Amniotic stem cell (primary cell): ENCODE data around the gene CFAP157.
"Not testable (repeated sequence)": the region's sequence is repeated elsewhere in the genome, so short reads cannot be mapped to it uniquely, and the experiment has no call there.

Experiments used
- DNase-seq: peaks from one replicate; lab custom pipeline; 2025; lab: John Stamatoyannopoulos, UW

Gene CFAP157

DNA sequence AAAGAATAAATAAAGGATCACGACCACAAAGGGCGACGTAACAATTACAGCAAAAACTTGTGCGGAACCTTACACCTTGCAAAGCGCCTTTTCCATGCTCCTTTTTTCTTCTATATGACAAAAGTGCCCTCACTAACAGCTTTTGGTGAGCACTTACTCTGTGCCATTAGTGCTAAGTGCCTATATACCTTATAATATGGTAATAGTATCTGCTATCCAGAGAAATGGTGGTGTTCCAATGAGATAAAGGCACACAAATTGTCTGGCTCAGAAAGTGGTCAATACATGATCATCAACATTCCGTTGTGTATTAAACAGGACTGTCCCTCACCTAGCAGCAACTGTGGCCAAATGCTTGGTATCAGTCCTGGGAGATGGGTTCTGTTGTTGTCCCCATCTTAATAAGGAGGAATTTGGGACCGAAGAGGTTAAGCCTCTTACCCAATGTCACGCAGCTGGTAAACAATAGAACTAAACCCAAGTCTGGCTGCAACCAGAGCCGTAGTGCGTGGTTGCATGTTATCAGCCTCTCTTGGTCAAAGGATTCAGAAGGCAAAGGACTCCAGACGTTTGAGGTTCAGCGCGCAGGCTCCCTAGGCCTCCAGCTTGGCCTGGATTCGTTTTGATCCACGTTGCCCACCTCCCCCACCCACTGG is 28.9 kb downstream of the CFAP157 start:
- no peak for DNase-seq

DNA sequence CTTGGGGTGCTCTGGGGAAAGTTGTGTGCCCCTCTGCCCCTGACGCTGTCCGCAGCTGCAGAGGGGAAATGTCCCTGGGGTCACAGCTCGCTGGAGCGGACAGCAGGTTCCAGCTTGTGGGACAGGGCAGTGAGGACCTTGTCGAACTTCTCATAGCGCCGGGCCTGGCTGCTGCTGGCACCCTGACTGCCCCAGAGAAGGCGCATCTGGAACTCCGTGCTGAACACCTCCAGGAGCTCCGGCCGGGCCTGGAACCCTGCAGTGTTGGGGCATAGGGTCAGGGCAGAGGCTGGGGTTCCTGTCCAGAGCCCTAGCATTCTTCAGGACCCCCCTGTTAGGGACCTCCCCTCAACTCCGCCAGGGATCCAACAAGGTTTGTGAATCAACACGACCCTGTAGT is 31.9 kb downstream of the CFAP157 start:
- DNase-seq, result no peak

DNA sequence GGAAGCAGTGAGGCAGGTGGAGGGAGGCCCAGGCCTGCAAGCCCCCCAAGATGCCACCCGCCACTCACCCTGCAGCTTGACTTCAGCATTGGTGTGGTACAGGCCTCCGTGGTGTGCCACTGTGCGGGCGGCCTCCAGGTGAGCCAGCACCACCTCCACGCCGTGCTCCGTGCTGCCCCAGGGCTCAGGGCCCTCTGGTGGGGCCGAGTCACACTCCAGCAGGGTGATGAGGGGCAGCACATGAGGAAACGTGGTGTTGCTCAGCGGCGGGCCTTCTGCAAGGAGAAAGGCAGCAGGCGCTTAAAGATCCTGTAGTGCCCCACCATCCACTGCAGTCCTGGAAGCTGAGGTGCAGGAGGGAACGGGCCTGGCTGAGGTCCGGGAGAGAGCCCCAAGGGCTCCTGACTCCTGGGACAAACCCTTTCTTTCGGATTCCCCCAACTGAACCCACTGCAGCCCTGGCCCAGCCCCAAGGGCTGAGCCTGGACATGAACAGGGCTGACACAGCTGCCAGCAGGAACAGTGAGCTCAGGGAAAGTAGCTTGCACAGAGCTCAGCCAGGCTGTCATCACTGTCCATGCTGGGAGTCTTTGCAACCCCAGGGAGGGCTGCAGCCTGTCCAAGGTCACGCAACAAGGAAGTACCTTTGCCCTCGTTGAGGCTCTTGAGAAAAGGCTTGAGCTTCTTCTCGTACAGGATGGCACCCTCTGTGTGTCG is 33.0 kb downstream of the CFAP157 start:
- DNase-seq, result no peak

- DNase-seq, result no peak
These were observed 35.1 kb downstream of the CFAP157 start for GRCh38 chr9:127741831-127742434.

DNA sequence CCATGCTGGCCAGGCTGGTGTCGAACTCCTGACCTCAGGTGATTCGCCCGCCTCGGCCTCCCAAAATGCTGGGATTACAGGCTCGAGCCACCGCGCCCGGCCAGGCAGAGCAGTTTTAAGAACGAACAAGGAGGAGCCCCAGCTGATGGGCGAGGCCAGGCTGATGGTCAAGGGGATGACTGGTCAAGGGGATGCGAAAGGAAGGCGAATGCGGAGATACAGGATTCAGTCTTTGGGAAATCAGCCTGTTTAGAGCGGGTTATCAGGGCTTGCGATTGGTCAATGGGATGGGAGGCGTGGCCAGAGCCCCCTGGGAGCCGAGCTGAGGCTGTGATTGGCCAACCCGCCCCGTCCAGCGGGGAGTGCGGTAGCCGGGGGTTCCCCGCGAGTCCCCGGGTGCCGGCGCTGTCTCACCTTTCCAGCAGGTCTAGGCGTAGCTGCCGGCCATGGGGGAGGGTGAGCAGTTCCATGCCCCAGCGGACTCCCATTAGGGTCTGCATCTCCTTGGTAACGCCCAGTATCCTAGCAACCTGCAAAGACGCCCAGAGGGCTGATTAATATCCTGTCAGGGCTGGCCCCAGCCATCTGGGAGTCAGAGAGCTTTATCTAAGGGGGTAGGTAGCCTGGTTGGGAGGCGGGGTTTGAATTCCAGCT is 35.8 kb downstream of the CFAP157 start:
- no peak for DNase-seq

DNA sequence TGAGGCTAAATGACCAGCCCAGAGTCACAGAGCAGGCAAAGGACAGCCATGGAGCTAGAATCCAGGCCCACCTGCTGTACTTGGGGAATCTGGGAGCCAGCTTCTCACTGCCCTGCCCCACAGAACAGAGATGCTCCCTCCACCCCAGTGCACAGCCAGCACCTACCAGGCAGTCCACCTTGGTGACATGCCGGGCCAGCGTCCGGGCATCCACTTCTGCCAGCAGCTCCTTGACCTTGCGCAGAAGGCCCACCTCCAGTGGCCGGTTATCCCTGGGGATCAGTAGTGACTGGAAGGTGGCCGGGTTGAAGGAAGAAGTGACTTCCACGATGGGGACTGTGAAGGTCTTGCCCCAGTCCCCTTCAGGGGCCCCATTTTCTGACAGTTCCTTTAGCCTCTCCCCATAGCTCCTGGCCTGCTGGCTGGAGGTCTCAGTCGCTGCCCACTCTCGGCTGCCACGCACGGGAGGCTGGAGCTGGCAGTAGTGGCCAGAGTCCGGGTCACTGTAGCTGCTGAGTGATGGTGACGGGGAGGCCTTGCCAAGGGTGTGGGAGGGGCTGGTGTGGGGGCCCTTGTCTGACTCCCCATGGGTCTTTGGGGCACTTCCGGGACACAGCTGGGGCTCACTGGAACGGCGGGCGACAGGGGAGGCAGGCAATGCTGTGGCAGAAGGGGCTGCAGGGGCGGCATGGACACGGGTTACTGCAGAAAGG is 37.8 kb downstream of the CFAP157 start:
- DNase-seq, result no peak

DNA sequence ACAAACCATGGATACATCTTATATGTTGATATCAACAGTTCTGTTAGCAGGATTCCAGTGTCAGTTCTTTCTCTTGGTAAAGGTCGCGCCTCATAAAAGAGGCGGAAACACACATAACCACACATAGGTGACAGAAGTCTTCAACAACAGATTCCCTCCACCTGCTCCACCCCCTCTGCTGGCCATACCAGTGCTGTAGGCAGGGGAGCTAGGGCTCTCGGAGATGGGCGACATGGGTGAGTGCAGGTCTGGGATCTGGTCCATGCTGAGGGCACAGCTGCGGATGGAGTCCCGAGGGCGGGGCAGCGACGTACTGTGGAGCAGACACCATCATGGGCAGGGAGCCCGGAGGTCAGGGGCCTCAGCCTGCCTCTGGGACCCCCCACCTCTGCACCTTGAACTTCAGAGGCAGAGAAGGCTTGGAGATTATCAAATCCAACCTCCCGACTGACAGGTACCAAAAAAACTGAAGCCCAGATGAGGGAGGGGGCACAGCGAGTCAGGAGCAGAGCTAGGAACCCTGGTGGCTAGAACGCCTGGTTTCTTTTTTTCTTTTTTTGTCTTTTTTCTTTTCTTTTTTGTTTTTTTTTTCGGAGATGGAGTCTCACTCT is 40.3 kb downstream of the CFAP157 start:
- DNase-seq, result no peak

DNA sequence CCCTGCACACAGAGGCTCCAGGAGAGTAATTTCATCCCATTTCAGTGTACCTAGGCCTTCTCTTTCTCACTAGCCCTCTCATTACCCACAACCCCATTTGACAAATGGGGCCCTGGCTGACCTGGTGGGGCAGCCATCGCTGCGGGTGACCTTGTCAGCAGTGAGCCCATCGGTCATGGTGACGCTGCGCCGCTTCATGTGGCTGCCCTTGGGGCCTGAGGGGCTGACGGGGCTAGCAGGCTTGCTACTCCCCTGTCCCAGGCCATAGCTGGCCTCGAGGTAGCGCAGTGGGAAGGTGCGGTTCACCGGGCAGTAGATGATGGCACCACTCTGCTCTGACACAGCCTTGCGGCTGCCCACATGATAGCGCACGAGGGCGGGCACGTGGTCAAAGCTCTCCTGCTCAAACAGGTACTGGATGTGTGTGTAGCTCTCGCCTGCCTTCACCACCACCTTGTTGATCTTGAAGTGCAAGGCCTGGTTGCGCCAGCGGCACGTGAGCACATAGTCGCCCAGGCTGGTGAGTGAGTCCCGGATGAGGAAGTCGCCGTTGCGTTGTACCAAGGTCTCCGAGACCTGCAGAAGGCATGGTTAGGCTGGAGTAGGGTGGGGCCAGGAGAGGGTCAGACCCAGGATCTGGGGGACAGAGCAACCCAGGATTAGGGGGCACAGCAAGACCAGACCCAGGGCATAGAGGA is 42.5 kb downstream of the CFAP157 start:
- no peak for DNase-seq

DNA sequence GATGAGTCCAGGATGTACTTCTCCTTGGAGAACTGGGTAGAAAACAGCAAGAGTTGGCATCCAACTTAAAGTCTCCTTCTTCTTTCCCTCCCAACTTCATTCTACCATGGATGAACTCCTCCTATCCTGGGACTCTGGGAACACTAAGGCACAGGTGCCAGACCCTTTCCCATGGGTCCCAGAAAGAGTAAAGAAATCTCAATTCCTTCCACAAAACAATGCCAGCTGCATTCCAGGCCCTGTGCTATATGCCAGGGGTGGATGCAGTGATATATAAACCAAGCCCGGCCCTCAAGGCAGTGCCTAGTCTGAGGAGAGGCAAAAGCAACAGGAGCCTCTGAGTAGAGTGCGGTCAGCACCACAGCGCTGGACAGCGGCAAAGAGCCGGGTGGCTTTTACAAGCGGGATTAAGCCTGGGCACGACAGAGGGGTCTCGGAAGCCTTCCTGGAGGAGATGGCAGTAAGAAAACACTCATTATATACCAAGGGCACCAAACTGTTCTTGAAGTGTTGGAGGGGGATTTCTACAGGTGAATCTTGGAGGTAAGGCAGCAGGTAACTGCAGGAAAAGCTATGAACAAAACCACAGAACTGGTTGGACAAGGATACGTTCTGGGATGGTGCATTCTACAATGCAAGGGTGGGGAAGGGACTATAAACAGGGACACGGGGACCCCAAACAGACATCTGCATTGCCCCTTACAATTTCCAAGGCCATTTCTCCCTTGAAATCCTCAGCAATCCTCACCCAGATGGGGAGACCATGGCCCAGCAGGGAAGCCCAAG is 44.7 kb downstream of the CFAP157 start:
- no peak for DNase-seq

DNA sequence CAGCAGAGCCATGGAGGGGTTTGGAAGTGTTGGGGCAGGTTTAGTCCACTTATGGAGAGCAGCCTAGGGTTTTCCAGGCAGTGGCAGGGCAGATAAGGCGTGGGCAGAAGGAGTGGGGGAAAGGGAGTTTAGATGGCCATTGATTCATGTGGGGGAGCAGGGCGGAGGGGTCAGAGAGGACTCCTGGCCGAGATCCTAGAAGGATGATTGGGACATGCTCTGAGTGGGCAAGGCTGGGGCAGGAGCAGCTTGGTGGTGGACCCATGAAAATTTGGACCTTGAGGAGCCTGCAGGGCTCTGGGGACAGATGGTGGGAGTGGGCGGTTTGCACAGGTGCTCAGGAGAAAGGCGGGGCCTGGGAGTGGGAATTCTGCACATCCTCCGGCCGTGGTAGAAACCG is 46.4 kb downstream of the CFAP157 start:
- no peak for DNase-seq

- no peak for DNase-seq
These were observed 46.8 kb downstream of the CFAP157 start for GRCh38 chr9:127753622-127754021.

- DNase-seq, result no peak
These were observed 47.6 kb downstream of the CFAP157 start for GRCh38 chr9:127754099-127755060.

DNA sequence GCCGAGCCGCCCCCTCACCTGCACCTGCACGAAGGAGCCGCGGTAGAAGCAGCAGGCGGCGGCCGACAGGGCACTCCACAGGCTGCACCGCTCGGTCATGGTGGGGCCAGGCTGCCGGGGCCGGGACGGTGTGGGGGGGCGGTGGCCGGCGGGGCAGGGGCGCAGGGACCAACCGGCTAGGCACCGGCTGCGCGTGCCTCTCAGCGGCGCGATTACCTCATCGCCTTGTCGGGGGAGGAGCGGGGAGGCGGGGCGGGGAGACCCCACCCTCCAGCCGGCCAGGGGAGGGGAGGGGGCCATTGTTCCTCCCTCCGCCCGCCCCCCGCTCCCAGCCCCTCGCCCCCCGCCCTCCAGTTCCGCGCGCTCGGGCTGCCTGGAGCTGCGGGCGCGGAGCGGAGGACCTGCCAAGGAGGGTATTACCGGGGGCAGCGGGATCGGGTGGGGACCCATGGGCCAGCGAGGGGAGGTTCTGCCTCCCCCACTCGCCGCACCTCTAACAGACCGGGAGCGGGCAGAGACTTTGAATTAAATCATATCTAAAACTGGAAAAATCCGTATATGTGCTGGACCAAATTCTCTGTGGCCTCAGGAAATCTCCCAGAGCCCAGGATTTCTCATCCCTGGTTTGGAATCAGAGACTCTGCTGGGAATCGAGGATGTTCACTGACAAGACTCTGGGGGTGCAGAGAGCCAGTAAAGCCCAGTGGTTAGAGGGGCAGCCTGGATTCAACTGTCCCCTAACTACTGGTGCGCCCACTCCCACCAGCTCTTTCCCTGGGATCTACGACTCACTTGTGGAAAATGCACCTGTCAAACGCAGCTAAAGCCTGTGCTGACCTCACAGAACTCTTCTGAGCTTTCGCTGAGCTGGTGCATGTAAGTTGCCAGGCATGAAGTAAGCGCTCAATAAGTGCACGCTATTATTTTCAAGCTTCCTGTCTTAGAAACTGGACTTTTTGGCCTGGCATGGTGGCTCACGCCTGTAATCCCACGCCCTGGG is 48.6 kb downstream of the CFAP157 start:
- no peak for DNase-seq

DNA sequence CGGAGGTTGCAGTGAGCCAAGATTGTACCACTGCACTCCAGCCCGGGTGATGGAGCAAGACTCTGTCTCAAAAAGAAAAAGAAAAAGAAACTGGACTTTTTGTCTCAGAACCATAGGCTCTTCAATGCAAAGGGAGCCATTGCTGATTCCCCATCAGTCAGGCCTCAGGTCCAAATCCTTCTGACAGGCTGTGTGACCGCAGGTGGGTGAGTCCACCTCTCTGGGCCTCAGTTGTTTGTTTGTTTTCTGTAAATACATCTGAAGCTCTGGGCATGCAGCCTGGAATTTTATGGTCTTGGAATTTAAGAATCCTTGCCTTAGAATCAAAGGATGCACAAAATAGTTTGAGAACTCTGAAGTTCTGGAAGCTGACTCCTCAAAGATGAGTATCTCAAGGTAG is 49.4 kb downstream of the CFAP157 start:
- DNase-seq, result no peak

DNA sequence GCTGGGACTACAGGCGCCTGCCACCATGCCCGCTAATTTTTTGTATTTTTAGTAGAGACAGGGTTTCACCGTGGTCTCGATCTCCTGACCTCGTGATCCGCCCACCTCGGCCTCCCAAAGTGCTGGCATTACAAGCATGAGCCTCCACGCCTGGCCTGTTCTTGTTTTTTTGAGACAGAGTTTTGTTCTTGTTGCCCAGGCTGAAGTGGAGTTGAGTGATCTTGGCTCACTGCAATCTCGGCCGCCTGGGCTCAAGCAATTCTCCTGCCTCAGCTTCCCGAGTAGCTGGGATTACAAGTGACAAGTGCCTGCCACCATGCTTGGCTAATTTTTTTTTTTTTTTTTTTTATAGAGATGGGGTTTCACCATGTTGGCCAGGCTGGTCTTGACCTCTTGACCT is 50.0 kb downstream of the CFAP157 start:
- not testable (repeated sequence) for DNase-seq

- DNase-seq, result no peak
These were observed 52.1 kb downstream of the CFAP157 start for GRCh38 chr9:127758843-127759242.

- no peak for DNase-seq
These were observed 54.3 kb downstream of the CFAP157 start for GRCh38 chr9:127761061-127761460.

DNA sequence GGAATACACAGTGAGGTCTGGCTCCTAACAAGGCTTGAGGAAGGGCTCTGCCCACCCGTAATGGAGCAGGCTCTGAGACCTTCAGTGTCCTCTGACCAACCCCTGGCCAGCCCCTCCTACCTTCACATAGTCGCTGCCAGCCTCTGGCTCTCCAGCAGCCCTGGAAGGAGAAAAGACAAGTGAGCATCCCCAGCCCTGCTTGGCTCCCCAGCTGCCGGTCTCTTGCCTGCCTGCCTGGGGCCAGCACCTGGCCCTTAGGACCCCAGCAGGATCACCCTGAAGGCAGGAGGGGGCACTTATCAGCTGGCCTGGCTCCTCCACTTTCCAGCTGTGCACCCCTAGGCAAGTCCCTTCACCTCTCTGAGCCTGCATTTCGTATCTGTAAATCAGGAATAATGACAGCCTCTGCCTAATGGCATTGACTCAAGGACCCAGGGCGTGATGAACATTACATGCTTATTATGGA is 54.7 kb downstream of the CFAP157 start:
- DNase-seq, result no peak
